ENCODE data around the gene NDUFS1. TPM values are rescaled to one million over a fixed set of nuclear protein-coding genes. Genes with fewer than 3 reads are reported as not detected.

Gene NDUFS1
- total RNA-seq, 2 experiments from 2014 or later, result 81.2 to 89.3 TPM

GRCh38 chr2:206115026-206115578, 44.1 kb downstream of the NDUFS1 start:
- Mint-ChIP-seq H3K36me3 (ENCODE audit: low read depth) (peaks cover 11% of the 10 kb centered on the region), H3K4me3 (no peak overlapping the region), H3K4me1 (ENCODE audit: low read depth) (no peaks in the 10 kb centered on the region), H3K27me3 (no peaks in the 10 kb centered on the region), H3K27ac (no peak overlapping the region), H3K9me3 (peaks cover 5% of the 10 kb centered on the region)
- CTCF ChIA-PET, result no interaction called here
- no peak for ATAC-seq
- POLR2A ChIA-PET, result no interaction called here
- intact Hi-C loops (cut with micrococcal nuclease), result no loop called here
- TF ChIP-seq CTCF (IDR thresholded peaks at IDR 0.05), result no peak
- no peak for DNase-seq

GRCh38 chr2:206112846-206113547, 46.2 kb downstream of the NDUFS1 start:
- POLR2A ChIA-PET, result no interaction called here
- intact Hi-C loops (cut with micrococcal nuclease), result no loop called here
- no peak for DNase-seq
- Mint-ChIP-seq H3K27me3 (no peaks in the 10 kb centered on the region), H3K4me1 (ENCODE audit: low read depth) (no peaks in the 10 kb centered on the region), H3K9me3 (peaks cover 4% of the 10 kb centered on the region), H3K36me3 (ENCODE audit: low read depth) (peaks cover 6% of the 10 kb centered on the region), H3K4me3 (no peak overlapping the region), H3K27ac (no peak overlapping the region)
- ATAC-seq, result no peak
- TF ChIP-seq CTCF (IDR thresholded peaks at IDR 0.05), result no peak
- CTCF ChIA-PET, result no interaction called here

GRCh38 chr2:206112108-206112507, 47.1 kb downstream of the NDUFS1 start:
- CTCF ChIA-PET, result no interaction called here
- TF ChIP-seq CTCF (IDR thresholded peaks at IDR 0.05), result no peak
- Mint-ChIP-seq H3K4me3 (no peak overlapping the region), H3K4me1 (ENCODE audit: low read depth) (no peaks in the 10 kb centered on the region), H3K27me3 (no peaks in the 10 kb centered on the region), H3K36me3 (ENCODE audit: low read depth) (peaks cover 6% of the 10 kb centered on the region), H3K27ac (no peak overlapping the region), H3K9me3 (peaks cover 4% of the 10 kb centered on the region)
- ATAC-seq, result no peak
- POLR2A ChIA-PET, result no interaction called here
- no peak for DNase-seq
- intact Hi-C loops (cut with micrococcal nuclease), result no loop called here

GRCh38 chr2:206108713-206109112, 50.5 kb downstream of the NDUFS1 start:
- ATAC-seq (no peak), DNase-seq (no peak)
- ChIA-PET CTCF (no interaction called here), POLR2A (no interaction called here)
- Mint-ChIP-seq H3K36me3 (ENCODE audit: low read depth) (peaks cover 3% of the 10 kb centered on the region), H3K27me3 (no peaks in the 10 kb centered on the region), H3K9me3 (peaks cover 4% of the 10 kb centered on the region), H3K4me1 (ENCODE audit: low read depth) (no peaks in the 10 kb centered on the region), H3K27ac (no peak overlapping the region), H3K4me3 (no peak overlapping the region)
- no peak for TF ChIP-seq CTCF (IDR thresholded peaks at IDR 0.05)
- intact Hi-C loops (cut with micrococcal nuclease), result no loop called here

GRCh38 chr2:206105541-206105940, 53.7 kb downstream of the NDUFS1 start:
- POLR2A ChIA-PET, result no interaction called here
- ATAC-seq (no peak), DNase-seq (no peak)
- Mint-ChIP-seq H3K36me3 (ENCODE audit: low read depth) (no peaks in the 10 kb centered on the region), H3K4me3 (no peak overlapping the region), H3K4me1 (ENCODE audit: low read depth) (no peaks in the 10 kb centered on the region), H3K9me3 (no peaks in the 10 kb centered on the region), H3K27ac (no peak overlapping the region), H3K27me3 (no peaks in the 10 kb centered on the region)
- TF ChIP-seq CTCF (IDR thresholded peaks at IDR 0.05), result no peak
- CTCF ChIA-PET, result no interaction called here
- intact Hi-C loops (cut with micrococcal nuclease), result no loop called here
